Measurements from ENCODE around the gene PLCH1. TPM values are rescaled to one million over a fixed set of nuclear protein-coding genes. Genes with fewer than 3 reads are reported as not detected.

Gene PLCH1
- total and polyA plus RNA-seq, 4 donors: 0.08 to 0.57 TPM; not detected in 2

DNA sequence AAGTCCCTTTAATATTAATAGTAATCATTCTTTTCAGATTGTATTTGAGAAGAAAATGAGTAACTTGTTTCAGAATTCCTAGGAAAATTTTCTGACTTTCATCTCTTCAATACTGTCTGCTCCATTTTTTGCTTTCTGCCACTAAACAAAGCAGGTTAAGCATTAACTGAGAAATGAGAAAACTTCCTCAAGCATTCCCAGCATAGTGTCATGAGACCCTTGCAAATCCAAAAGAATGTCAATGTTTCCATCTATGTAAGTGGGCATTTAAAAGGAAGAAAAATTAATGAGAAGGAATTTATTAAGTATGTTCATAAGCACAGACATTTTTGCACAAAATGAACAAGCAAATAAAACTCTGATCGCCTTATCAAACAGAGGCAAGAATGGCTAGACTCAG is 303.4 kb downstream of the PLCH1 start:
- no peak for ATAC-seq (ENCODE audit: low FRiP score)
- H3K4me1 ChIP-seq (ENCODE audit: control insufficient read depth in 1 of 2, insufficient read depth in 2 of 2, low read length in 2 of 2): no peaks in the 10 kb centered on the region
- H3K27ac ChIP-seq (ENCODE audit: low read depth in 1 of 2, low read length in 2 of 2): no peak overlapping the region
- no peak for DNase-seq
- H3K9me3 ChIP-seq (ENCODE audit: control insufficient read depth, low read length): no peaks in the 10 kb centered on the region
- 84 to 96% methylated on average over 1 of the region's 1 CpG for WGBS, 2 donors
- intact Hi-C loops (cut with DNase I): no loop called here
- H3K4me3 ChIP-seq (ENCODE audit: low read length in 2 of 2): no peak overlapping the region
- no peaks in the 10 kb centered on the region for H3K27me3 ChIP-seq (ENCODE audit: control insufficient read depth in 1 of 2, insufficient read depth in 2 of 2, low read length in 1 of 2)
- no peaks in the 10 kb centered on the region for H3K36me3 ChIP-seq (ENCODE audit: control insufficient read depth in 1 of 2, insufficient read depth in 2 of 2, low read length in 1 of 2)

DNA sequence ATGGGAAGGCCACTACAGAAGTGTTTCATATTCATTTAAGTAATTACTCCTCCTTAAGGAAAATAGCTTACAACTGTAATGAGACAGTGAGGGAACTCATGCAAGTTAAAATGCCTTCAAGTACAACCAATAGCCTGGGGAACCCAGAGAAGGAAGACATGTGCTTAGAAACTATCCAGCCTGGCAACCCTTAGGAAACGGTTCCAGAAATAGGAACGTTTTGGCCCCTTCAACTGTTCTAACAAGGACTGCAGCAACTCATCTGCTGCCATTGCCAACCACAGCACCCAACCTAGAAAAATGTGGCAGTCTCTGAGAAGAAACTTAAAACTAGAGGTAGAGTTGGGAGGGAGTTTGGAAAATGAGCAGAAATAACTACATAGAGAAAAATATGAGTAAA is 303.8 kb downstream of the PLCH1 start:
- intact Hi-C loops (cut with DNase I): no loop called here
- H3K27ac ChIP-seq (ENCODE audit: low read depth in 1 of 2, low read length in 2 of 2): no peak overlapping the region
- no peak for DNase-seq
- 4 to 9% methylated on average over 2 of the region's 2 CpGs for WGBS, 2 donors
- H3K36me3 ChIP-seq (ENCODE audit: control insufficient read depth in 1 of 2, insufficient read depth in 2 of 2, low read length in 1 of 2): no peaks in the 10 kb centered on the region
- no peaks in the 10 kb centered on the region for H3K4me1 ChIP-seq (ENCODE audit: control insufficient read depth in 1 of 2, insufficient read depth in 2 of 2, low read length in 2 of 2)
- ATAC-seq (ENCODE audit: low FRiP score): no peak
- no peaks in the 10 kb centered on the region for H3K9me3 ChIP-seq (ENCODE audit: control insufficient read depth, low read length)
- no peak overlapping the region for H3K4me3 ChIP-seq (ENCODE audit: low read length in 2 of 2)
- no peaks in the 10 kb centered on the region for H3K27me3 ChIP-seq (ENCODE audit: control insufficient read depth in 1 of 2, insufficient read depth in 2 of 2, low read length in 1 of 2)

DNA sequence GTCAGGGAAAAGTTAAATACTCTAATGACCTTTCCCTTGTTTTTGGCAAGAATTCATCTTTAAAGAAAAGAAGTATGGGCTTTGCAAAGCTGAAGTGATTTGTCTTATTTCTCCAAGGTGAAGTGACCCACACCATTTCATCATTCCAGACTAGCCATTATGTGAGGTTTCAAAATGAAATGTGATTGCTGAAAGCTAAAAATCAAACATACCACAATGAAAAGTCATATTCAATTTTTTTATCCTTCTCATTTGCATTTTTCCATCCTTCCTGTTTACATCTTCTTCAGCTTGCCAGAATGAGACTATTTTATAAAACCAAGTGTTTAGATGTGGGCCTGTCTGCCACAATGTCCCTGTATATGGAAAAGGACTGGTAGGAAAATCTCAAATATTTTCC is 309.1 kb downstream of the PLCH1 start:
- intact Hi-C loops (cut with DNase I): no loop called here
- H3K4me3 ChIP-seq (ENCODE audit: low read length in 2 of 2): no peak overlapping the region
- no peaks in the 10 kb centered on the region for H3K4me1 ChIP-seq (ENCODE audit: control insufficient read depth in 1 of 2, insufficient read depth in 2 of 2, low read length in 2 of 2)
- H3K9me3 ChIP-seq (ENCODE audit: control insufficient read depth, low read length): no peaks in the 10 kb centered on the region
- no peak overlapping the region for H3K27ac ChIP-seq (ENCODE audit: low read depth in 1 of 2, low read length in 2 of 2)
- ATAC-seq (ENCODE audit: low FRiP score) (no peak), DNase-seq (no peak)
- no peaks in the 10 kb centered on the region for H3K27me3 ChIP-seq (ENCODE audit: control insufficient read depth in 1 of 2, insufficient read depth in 2 of 2, low read length in 1 of 2)
- H3K36me3 ChIP-seq (ENCODE audit: control insufficient read depth in 1 of 2, insufficient read depth in 2 of 2, low read length in 1 of 2): no peaks in the 10 kb centered on the region

DNA sequence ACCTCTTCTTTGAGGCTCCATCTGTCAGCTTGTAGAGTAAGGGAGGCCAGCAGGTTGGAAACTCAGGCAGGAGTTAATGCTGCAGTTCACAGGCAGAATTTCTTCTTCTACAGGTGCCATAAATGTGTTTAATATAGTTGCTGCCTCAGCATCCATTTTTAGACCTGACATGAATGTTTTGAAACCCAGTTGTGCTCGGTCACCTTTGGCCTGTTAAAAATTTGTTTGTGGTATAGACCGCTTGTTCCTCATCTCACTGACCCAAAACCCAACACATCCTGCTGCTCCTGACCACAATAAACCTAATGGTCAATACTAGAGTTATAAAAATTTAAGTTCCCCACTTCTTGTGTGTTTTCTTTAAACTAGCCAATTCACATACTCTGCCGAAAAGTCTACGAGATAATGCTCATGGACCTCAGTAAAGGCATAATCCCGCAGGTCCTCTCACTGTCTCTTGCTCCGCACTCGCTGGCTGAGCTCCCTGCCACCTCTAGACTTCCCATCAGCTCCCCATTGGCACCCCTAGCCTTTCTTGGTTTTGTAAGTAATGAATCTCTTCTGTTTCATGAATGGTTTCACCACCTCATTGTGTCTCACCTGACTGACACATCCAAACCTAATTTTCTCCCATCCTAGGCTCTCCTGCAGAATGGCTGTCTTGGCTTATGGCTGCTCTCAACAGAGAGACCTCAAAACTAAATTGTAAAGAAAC is 312.9 kb downstream of the PLCH1 start:
- no peak overlapping the region for H3K27ac ChIP-seq (ENCODE audit: low read depth in 1 of 2, low read length in 2 of 2)

DNA sequence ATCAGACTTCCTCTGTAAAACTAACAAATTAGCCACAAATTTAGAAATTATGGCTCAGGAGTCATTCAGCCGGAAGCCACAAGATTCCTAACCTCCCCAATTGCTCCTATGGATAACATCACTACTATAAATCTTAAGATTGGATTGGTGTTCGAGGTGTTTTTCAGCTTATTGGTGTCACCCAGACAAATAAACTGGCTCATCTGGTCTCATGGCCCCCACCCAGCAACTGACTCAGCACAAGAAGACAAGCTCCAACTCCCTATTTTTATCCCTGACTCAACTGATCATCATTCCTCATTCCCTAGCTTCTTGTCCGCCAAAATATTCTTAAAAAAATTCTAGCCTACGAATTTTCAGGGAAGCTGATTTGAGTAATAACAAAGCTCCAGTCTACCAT is 316.3 kb downstream of the PLCH1 start:
- DNase-seq: no peak
- Histone ChIP-seq H3K4me1 (ENCODE audit: control insufficient read depth in 1 of 2, insufficient read depth in 2 of 2, low read length in 2 of 2) (no peaks in the 10 kb centered on the region), H3K9me3 (ENCODE audit: control insufficient read depth, low read length) (peaks cover 2% of the 10 kb centered on the region), H3K27me3 (ENCODE audit: control insufficient read depth in 1 of 2, insufficient read depth in 2 of 2, low read length in 1 of 2) (no peaks in the 10 kb centered on the region), H3K27ac (ENCODE audit: low read depth in 1 of 2, low read length in 2 of 2) (no peak overlapping the region), H3K4me3 (ENCODE audit: low read length in 2 of 2) (no peak overlapping the region), H3K36me3 (ENCODE audit: control insufficient read depth in 1 of 2, insufficient read depth in 2 of 2, low read length in 1 of 2) (no peaks in the 10 kb centered on the region)
- WGBS, 2 donors: 78 to 81% methylated on average over 4 of the region's 4 CpGs
- intact Hi-C loops (cut with DNase I): no loop called here
- ATAC-seq (ENCODE audit: low FRiP score): no peak

More for the DNA sequence above, 312.9 kb downstream of the PLCH1 start:
- Histone ChIP-seq H3K4me1 (ENCODE audit: control insufficient read depth in 1 of 2, insufficient read depth in 2 of 2, low read length in 2 of 2) (no peaks in the 10 kb centered on the region), H3K9me3 (ENCODE audit: control insufficient read depth, low read length) (no peaks in the 10 kb centered on the region), H3K4me3 (ENCODE audit: low read length in 2 of 2) (no peak overlapping the region), H3K27me3 (ENCODE audit: control insufficient read depth in 1 of 2, insufficient read depth in 2 of 2, low read length in 1 of 2) (no peaks in the 10 kb centered on the region), H3K36me3 (ENCODE audit: control insufficient read depth in 1 of 2, insufficient read depth in 2 of 2, low read length in 1 of 2) (no peaks in the 10 kb centered on the region)
- ATAC-seq (ENCODE audit: low FRiP score) (no peak), DNase-seq (no peak)
- 75 to 77% methylated on average over 7 of the region's 7 CpGs for WGBS, 2 donors
- intact Hi-C loops (cut with DNase I): no loop called here

DNA sequence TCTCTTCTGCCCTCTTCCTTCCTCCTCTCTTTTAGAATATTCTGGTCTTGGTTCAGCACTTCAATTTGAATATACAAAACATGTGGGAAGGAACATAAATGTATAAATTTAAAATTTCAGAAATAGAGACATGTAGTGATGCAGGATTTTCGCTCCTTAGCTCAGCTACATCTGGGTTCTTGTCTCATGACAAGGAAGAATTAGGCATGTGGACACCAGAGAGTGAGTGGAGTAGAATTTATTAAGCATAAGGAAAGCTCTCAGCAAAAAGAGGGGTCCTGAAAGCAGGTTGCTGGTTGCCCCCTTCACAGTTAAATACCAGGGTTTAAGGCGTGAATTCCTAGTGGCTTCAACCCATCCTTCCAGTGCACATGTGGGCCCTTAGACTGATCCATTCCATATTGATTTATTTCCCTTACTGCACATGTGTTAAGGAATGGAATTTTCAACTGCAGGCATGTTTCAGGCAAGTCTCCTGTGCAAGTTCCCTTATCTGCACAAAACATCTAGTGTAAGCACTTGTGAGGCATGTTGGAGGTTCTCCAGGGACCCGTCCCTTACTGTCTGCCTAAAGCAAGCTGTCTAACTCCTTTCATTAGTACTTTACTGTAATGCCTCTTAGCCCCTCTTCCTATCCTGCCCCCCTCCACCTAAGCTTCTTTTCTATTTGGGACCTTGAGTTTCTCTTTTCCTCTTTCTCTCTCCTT is 318.2 kb downstream of the PLCH1 start:
- H3K27ac ChIP-seq (ENCODE audit: low read depth in 1 of 2, low read length in 2 of 2): no peak overlapping the region
- no peaks in the 10 kb centered on the region for H3K4me1 ChIP-seq (ENCODE audit: control insufficient read depth in 1 of 2, insufficient read depth in 2 of 2, low read length in 2 of 2)
- H3K4me3 ChIP-seq (ENCODE audit: low read length in 2 of 2): no peak overlapping the region
- DNase-seq: no peak
- intact Hi-C loops (cut with DNase I): no loop called here
- H3K36me3 ChIP-seq (ENCODE audit: control insufficient read depth in 1 of 2, insufficient read depth in 2 of 2, low read length in 1 of 2): no peaks in the 10 kb centered on the region
- H3K9me3 ChIP-seq (ENCODE audit: control insufficient read depth, low read length): peaks cover 2% of the 10 kb centered on the region
- no peaks in the 10 kb centered on the region for H3K27me3 ChIP-seq (ENCODE audit: control insufficient read depth in 1 of 2, insufficient read depth in 2 of 2, low read length in 1 of 2)
- no peak for ATAC-seq (ENCODE audit: low FRiP score)
- WGBS, 2 donors: 55 to 66% methylated on average over 3 of the region's 3 CpGs

DNA sequence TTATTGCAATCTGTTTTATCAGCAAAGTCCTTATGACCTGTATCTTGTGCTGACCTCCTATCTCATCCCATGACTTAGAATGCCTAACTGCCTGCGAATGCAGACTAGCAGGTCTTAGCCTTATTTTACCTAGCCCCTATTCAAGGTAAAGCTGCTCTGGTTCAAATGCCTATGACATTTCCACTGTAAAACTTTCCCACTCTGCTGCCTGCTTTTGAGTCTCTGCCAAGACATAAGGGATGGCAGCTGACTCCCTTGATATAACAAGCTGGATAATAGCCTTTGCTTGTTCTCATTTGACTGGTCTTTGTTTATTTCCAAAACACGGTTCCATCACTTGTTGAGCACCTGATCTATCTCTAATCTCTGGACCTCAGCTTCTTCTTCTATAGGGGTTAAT is 319.5 kb downstream of the PLCH1 start:
- no peak for DNase-seq
- Histone ChIP-seq H3K27me3 (ENCODE audit: control insufficient read depth in 1 of 2, insufficient read depth in 2 of 2, low read length in 1 of 2) (no peaks in the 10 kb centered on the region), H3K27ac (ENCODE audit: low read depth in 1 of 2, low read length in 2 of 2) (no peak overlapping the region), H3K4me1 (ENCODE audit: control insufficient read depth in 1 of 2, insufficient read depth in 2 of 2, low read length in 2 of 2) (no peaks in the 10 kb centered on the region), H3K9me3 (ENCODE audit: control insufficient read depth, low read length) (peaks cover 2% of the 10 kb centered on the region), H3K36me3 (ENCODE audit: control insufficient read depth in 1 of 2, insufficient read depth in 2 of 2, low read length in 1 of 2) (no peaks in the 10 kb centered on the region), H3K4me3 (ENCODE audit: low read length in 2 of 2) (no peak overlapping the region)
- intact Hi-C loops (cut with DNase I): no loop called here
- no peak for ATAC-seq (ENCODE audit: low FRiP score)
- 79 to 81% methylated on average over 2 of the region's 2 CpGs for WGBS, 2 donors

DNA sequence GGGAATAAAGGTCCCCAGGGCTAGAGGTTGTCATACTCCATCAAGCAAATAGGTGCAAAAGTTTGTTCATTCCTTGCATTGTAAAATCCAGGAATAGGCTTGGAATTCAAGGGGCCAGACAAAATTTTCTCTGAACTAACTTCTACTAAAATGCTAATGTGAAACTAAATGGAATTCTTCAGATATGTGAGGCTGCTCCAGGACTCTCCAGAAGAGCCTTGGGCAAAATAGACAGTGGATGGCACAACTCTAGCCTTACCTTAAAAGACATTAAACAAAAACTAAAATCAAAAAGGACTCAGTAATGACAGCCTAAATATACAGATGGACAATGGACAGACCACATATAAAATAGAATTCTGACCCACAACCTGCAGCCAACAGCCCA is 320.6 kb downstream of the PLCH1 start:
- DNase-seq (no peak), ATAC-seq (ENCODE audit: low FRiP score) (no peak)
- no peaks in the 10 kb centered on the region for H3K36me3 ChIP-seq (ENCODE audit: control insufficient read depth in 1 of 2, insufficient read depth in 2 of 2, low read length in 1 of 2)
- no peaks in the 10 kb centered on the region for H3K27me3 ChIP-seq (ENCODE audit: control insufficient read depth in 1 of 2, insufficient read depth in 2 of 2, low read length in 1 of 2)
- H3K4me3 ChIP-seq (ENCODE audit: low read length in 2 of 2): no peak overlapping the region
- H3K4me1 ChIP-seq (ENCODE audit: control insufficient read depth in 1 of 2, insufficient read depth in 2 of 2, low read length in 2 of 2): no peaks in the 10 kb centered on the region
- H3K9me3 ChIP-seq (ENCODE audit: control insufficient read depth, low read length): peaks cover 2% of the 10 kb centered on the region
- H3K27ac ChIP-seq (ENCODE audit: low read depth in 1 of 2, low read length in 2 of 2): no peak overlapping the region
- intact Hi-C loops (cut with DNase I): no loop called here
